ENCODE measurements around the gene NYAP2. TPM values are rescaled to one million over a fixed set of nuclear protein-coding genes. Genes with fewer than 3 reads are reported as not detected.

The NYAP2 gene
- total and polyA plus RNA-seq, 2 of the 4 experiments (the other 2 are of a cell fraction), result not detected

- peak overlapping the region; percentile 67 for H3K4me2 ChIP-seq (ENCODE audit: low read depth, low read length)
- ATAC-seq (ENCODE audit: low read depth), result peak; percentile 66
These were observed 113.5 kb downstream of the NYAP2 start for GRCh38 chr2:225512876-225513540.

More at GRCh38 chr2:225512876-225513540, 113.5 kb downstream of the NYAP2 start:
- Histone ChIP-seq H4K91ac (ENCODE audit: insufficient read depth, low read depth, low read length) (peak overlapping the region; percentile 73), H3K4me3 (ENCODE audit: insufficient read depth, low read depth, low read length) (no peak overlapping the region), H3K27me3 (ENCODE audit: control insufficient read depth, insufficient read depth, low read length) (peaks cover 8% of the 10 kb centered on the region), H4K5ac (ENCODE audit: low read depth, low read length) (peak overlapping the region; percentile 68), H3K56ac (ENCODE audit: extremely low read depth, insufficient read depth, low read length) (no peak overlapping the region), H2AK5ac (ENCODE audit: low read depth, low read length) (peak overlapping the region; percentile 45; the same call in 1 of the 2 replicates), H3K23ac (ENCODE audit: low read depth, low read length) (0 out of 2 replicates have a peak overlapping the region, but pooled peaks have one; percentile 61), H3K36me3 (ENCODE audit: control insufficient read depth, insufficient read depth, low read length) (no peaks in the 10 kb centered on the region), H3K79me1 (ENCODE audit: low read depth in 1 of 2, low read length in 2 of 2) (no peaks in the 10 kb centered on the region), H2BK20ac (ENCODE audit: low read depth, low read length) (peak overlapping the region; percentile 53), H3K4me1 (ENCODE audit: control insufficient read depth, insufficient read depth, low read length) (peaks cover 5% of the 10 kb centered on the region), H2BK5ac (ENCODE audit: low read depth, low read length, poor library complexity, severe bottlenecking) (no peak overlapping the region), H3K27ac (ENCODE audit: insufficient read depth, low read length) (peak overlapping the region; percentile 59), H3K9me1 (ENCODE audit: insufficient read depth, low read length) (peaks cover 6% of the 10 kb centered on the region; the same call in 1 of the 2 replicates), H4K20me1 (ENCODE audit: insufficient read depth, low read length) (no peaks in the 10 kb centered on the region), H2AFZ (replicated peaks; ENCODE audit: low read length, poor library complexity) (no peak overlapping the region), H2AK9ac (replicated peaks; ENCODE audit: low read depth, low read length, poor library complexity) (no peak overlapping the region), H3K18ac (ENCODE audit: low read depth, low read length) (peak overlapping the region; percentile 95), H2BK120ac (ENCODE audit: low read depth, low read length) (peak overlapping the region; percentile 77), H3K9me3 (ENCODE audit: control insufficient read depth, insufficient read depth, low read length) (no peaks in the 10 kb centered on the region), H3K4ac (ENCODE audit: low read depth, low read length) (peak overlapping the region; percentile 82; the same call in 1 of the 2 replicates), H2BK15ac (ENCODE audit: low read depth, low read length) (peak overlapping the region; percentile 23; the same call in 1 of the 3 replicates), H3K14ac (replicated peaks; ENCODE audit: low read depth, low read length) (0 out of 2 replicates have a peak overlapping the region, but pooled peaks have one; percentile 70), H3K9ac (ENCODE audit: low read depth, low read length) (no peak overlapping the region), H4K8ac (ENCODE audit: low read depth in 2 of 2, low read length in 2 of 2) (peak overlapping the region; percentile 9 to 66; a peak in 1 of 4 replicates)
- ChIA-PET CTCF (interaction anchor here (0.7 kb wide), 1 partner anchor 22 kb away, joined by 3 read pairs; no protein-coding TSS in a partner anchor), POLR2A (ENCODE audit: unreplicated experiment) (no interaction called here)
- in situ Hi-C loops (cut with MboI; ENCODE audit: low sequenced_read_pairs) (no loop called here), dilution Hi-C loops (cut with HindIII; ENCODE audit: low sequenced_read_pairs, unreplicated experiment) (no loop called here), intact Hi-C loops (cut with micrococcal nuclease) (no loop called here)
- no CpG with 5 or more reads among the region's 9 CpGs for WGBS, 2 experiments (ENCODE audit: extremely low coverage in 2 of 2, insufficient read length in 1 of 2)
- DNase-seq, result peak; percentile 82
- no TSS peak for BruUV-seq (replicated peaks)
- TF ChIP-seq FOS (IDR thresholded peaks at IDR 0.05; ENCODE audit: low read depth, low read length) (peak; percentile 50), MAZ (IDR thresholded peaks at IDR 0.05; ENCODE audit: borderline replicate concordance, low read depth, low read length) (no peak)
